ENCODE measurements around the gene ACAD8. TPM values are rescaled to one million over a fixed set of nuclear protein-coding genes. Genes with fewer than 3 reads are reported as not detected.
A peak's percentile ranks its signal among the peaks of the same experiment; 100 is the strongest.
"Not testable (repeated sequence)": the region's sequence is repeated elsewhere in the genome, so short reads cannot be mapped to it uniquely, and the experiment has no call there.

Gene ACAD8
- total RNA-seq, 1 donor from 2014 or later: 48.0 TPM

DNA sequence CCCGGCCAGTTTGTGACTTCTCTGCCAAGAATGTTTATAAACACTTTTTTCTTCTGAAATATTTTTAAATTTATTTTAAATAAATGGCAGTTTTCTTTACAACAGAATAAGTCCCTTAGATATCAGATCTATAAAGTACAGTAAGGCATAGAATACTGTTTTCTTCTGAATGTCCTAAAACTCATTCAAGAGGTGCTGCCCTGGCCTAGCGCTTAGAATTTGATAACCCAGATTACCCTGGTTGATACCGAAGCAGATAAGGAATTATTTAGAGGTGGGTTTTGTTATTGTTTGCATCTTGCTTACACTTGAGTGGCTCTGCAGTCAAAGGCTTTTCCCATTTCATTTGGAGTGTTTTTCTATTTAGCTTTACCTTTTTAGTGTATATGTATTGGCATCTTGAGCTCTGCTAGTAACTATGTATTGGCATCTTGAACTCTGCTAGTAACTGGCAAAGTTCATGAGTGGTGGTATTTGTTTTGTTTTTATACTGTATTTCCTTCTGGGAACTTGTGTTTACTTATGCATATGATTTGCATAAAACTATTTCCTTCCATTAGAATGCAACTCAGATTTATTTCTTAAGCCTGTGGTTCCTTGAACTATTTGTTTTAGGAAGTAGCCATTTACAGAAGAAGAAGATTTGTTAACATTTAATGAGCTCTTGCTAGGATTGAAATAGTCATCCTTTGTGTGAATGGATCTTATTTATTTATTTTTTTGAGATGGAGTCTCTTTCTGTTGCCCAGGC, 1.2 kb downstream of the ACAD8 start:
- Mint-ChIP-seq H3K4me1 (ENCODE audit: low read depth, unreplicated experiment) (peaks cover 14% of the 10 kb centered on the region), H3K9me3 (ENCODE audit: unreplicated experiment) (peaks cover 2% of the 10 kb centered on the region), H3K27ac (ENCODE audit: unreplicated experiment) (peak overlapping the region; percentile 38), H3K36me3 (ENCODE audit: unreplicated experiment) (no peaks in the 10 kb centered on the region), H3K4me3 (ENCODE audit: unreplicated experiment) (peak overlapping the region; percentile 98), H3K27me3 (ENCODE audit: unreplicated experiment) (no peaks in the 10 kb centered on the region)
- DNase-seq: no peak
- TF ChIP-seq, protein P1, sequence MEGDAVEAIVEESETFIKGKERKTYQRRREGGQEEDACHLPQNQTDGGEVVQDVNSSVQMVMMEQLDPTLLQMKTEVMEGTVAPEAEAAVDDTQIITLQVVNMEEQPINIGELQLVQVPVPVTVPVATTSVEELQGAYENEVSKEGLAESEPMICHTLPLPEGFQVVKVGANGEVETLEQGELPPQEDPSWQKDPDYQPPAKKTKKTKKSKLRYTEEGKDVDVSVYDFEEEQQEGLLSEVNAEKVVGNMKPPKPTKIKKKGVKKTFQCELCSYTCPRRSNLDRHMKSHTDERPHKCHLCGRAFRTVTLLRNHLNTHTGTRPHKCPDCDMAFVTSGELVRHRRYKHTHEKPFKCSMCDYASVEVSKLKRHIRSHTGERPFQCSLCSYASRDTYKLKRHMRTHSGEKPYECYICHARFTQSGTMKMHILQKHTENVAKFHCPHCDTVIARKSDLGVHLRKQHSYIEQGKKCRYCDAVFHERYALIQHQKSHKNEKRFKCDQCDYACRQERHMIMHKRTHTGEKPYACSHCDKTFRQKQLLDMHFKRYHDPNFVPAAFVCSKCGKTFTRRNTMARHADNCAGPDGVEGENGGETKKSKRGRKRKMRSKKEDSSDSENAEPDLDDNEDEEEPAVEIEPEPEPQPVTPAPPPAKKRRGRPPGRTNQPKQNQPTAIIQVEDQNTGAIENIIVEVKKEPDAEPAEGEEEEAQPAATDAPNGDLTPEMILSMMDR (IDR thresholded peaks at IDR 0.05; ENCODE audit: partially characterized antibody, unreplicated experiment): no peak

GRCh38 chr11:134255184-134255561, 1.8 kb downstream of the ACAD8 start:
- DNase-seq; H3K4me3 Mint-ChIP-seq (ENCODE audit: unreplicated experiment); H3K27ac Mint-ChIP-seq (ENCODE audit: unreplicated experiment); H3K27me3 Mint-ChIP-seq (ENCODE audit: unreplicated experiment); H3K36me3 Mint-ChIP-seq (ENCODE audit: unreplicated experiment); H3K9me3 Mint-ChIP-seq (ENCODE audit: unreplicated experiment): not testable (repeated sequence)
- H3K4me1 Mint-ChIP-seq (ENCODE audit: low read depth, unreplicated experiment): peaks cover 14% of the 10 kb centered on the region

- Mint-ChIP-seq H3K4me1 (ENCODE audit: low read depth, unreplicated experiment) (peaks cover 9% of the 10 kb centered on the region), H3K27me3 (ENCODE audit: unreplicated experiment) (no peaks in the 10 kb centered on the region), H3K4me3 (ENCODE audit: unreplicated experiment) (no peak overlapping the region), H3K9me3 (ENCODE audit: unreplicated experiment) (peaks cover 2% of the 10 kb centered on the region), H3K36me3 (ENCODE audit: unreplicated experiment) (no peaks in the 10 kb centered on the region), H3K27ac (ENCODE audit: unreplicated experiment) (no peak overlapping the region)
- TF ChIP-seq, protein P1 (IDR thresholded peaks at IDR 0.05; ENCODE audit: partially characterized antibody, unreplicated experiment): no peak
- no peak for DNase-seq
These were observed 3.7 kb downstream of the ACAD8 start for GRCh38 chr11:134257101-134257500.

DNA sequence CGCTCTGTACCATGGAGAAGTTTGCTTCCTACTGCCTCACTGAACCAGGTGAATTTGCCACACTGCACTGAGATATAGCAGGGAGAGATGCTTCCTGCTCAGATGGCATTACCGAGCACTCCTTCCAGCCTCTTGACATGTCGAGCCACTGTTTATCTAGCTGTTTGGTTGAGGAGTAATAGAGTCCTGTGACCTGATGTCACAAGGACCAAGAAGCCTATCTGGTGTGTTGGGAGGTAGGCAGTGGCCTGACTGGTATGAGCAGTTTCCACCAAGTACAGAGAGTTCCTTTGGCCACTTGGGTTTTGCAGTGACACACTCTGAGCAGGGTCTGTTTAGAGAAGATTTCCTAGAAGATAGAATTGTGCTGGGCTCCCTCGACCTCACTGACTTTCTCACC, 5.2 kb downstream of the ACAD8 start:
- H3K4me3 Mint-ChIP-seq (ENCODE audit: unreplicated experiment): no peak overlapping the region
- H3K4me1 Mint-ChIP-seq (ENCODE audit: low read depth, unreplicated experiment): peaks cover 5% of the 10 kb centered on the region
- H3K9me3 Mint-ChIP-seq (ENCODE audit: unreplicated experiment): peaks cover 2% of the 10 kb centered on the region
- DNase-seq: no peak
- no peak overlapping the region for H3K27ac Mint-ChIP-seq (ENCODE audit: unreplicated experiment)
- TF ChIP-seq, protein P1 (IDR thresholded peaks at IDR 0.05; ENCODE audit: partially characterized antibody, unreplicated experiment): no peak
- no peaks in the 10 kb centered on the region for H3K27me3 Mint-ChIP-seq (ENCODE audit: unreplicated experiment)
- no peaks in the 10 kb centered on the region for H3K36me3 Mint-ChIP-seq (ENCODE audit: unreplicated experiment)

DNA sequence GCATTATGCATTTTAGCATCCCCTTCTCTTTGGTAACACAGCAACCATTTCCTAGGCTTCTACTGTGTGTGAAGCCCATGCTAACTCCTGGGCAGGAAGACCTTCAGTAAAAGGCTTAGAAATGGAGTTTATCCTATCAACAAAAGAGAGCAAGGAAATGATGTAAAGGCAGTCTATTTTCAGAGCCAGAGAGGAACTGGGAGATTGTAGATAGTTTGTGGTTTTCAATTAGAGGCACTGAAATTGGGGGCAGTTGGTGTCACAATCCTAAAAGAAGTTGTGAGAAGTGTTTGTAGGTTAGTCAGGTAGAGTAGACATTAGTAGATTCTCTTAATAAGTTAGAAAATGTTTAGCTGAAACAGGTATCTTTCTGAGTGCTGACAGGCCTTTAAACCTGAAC, 7.1 kb downstream of the ACAD8 start:
- Mint-ChIP-seq H3K4me3 (ENCODE audit: unreplicated experiment) (no peak overlapping the region), H3K4me1 (ENCODE audit: low read depth, unreplicated experiment) (no peaks in the 10 kb centered on the region), H3K36me3 (ENCODE audit: unreplicated experiment) (no peaks in the 10 kb centered on the region), H3K27ac (ENCODE audit: unreplicated experiment) (no peak overlapping the region), H3K9me3 (ENCODE audit: unreplicated experiment) (no peaks in the 10 kb centered on the region), H3K27me3 (ENCODE audit: unreplicated experiment) (no peaks in the 10 kb centered on the region)
- DNase-seq: no peak
- TF ChIP-seq, protein P1 (IDR thresholded peaks at IDR 0.05; ENCODE audit: partially characterized antibody, unreplicated experiment): no peak

Measured in glutamatergic neuron (in vitro differentiated cells).